Inflammatory macrophage (primary cell): ENCODE measurements around the gene LDLRAD3.

Source experiments
- DNase-seq, 2 donors: peaks; one replicate each; pipeline ENCODE4 v3.0.0-alpha.2; 2020 to 2022

The LDLRAD3 gene

DNA sequence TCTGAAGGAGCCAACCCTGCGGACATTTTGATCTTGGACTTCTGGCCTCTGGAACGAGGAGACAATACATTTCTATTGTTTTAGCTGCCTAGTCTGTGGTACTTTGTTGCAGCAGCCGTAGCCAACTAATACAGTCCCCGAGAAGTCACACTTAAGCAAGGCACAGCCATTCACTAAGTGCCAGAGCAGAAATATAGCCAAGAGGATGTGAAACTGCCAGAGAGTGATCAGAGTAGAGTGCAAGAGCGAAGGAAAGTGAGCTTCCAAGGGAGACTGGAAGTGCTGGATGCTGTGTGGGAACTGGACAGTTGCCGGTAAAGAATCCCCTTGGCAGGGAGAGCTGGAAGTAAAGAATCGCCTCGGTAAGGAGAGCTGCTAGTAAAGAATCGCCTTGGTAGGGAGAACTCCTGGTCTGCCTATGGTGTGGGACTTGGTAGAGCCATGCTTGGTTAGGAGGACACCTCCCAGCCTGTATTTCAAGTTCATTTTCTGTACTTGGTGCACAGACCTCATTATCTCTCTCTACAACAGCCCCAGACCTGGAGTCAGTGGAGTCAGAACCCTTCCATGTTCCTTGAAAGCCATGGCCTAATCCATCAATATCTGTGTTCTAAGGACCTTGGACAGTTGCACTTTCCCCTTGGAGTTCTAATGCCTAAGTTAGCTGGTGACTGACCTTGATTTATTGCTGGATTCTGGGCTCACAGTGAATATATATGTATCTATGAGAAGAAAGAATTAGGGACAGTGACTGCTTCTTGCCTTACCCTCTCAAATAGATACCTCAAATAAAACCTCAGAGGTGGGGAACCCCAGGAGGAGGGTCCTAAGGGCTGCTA lies 162.1 kb downstream of the LDLRAD3 start:
- DNase-seq, result no peak

DNA sequence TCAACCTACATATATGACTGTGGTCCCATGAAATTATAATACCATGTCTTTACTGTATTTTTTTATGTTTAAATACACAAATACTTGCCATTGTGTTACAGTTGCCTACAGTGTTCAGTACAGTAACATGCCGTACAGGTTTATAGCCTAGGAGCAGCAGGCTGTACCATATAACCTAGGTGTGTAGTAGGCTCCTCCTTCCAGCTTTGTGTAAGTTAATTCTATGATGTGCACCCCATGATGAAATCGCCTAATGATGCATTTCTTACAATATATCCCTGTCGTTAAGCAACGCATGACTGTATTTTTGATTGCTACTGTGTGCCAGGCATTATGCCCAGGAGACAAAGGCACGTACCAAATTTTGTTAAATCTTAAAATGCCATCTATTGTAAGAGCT lies 163.7 kb downstream of the LDLRAD3 start:
- DNase-seq, result no peak

DNA sequence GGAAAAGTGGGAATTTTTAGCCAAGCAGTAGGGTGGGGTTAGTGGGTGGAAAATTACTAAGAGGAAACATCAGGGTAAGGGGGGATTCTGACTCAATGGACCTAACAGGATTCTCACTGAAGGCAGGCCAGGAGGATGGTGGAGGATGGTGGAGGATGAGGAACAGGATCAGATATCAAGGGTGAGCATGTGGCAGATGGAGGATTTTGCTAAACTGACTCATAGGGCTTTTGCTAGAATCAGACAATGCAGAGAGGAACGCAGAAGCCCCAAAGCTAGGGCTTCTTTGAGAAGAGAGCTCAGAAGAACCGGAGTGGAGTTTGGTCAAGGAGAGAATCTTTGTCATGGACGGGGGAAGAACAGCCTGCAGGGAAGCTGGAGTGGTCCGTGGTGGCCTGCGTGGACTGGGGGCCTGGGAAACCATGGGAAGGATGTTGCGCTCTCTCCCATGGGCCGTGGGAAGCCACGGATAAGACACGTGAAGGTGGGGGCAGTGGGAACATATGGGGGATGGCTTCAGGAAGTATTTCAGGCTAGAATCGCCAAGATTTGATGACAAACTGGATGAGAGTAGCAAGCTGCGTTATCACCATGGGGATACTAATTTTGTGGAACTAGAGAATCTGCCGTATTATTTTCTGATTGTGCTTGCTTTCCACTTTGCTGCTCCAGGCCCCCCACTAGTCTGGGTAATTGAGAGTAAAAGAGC lies 165.2 kb downstream of the LDLRAD3 start:
- no peak for DNase-seq

DNA sequence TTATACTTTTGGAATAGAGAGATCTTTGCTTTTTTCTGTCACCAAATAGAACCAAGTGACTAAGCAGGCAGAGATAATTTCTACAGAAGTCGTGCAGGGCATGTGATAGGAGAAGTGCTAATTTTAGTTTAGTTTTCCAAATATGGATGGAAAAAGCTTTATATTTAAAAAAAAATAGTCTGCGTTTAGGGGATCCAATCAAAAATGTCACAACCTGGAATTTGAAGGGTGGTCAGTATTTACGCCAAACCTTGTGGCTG lies 165.7 kb downstream of the LDLRAD3 start:
- DNase-seq, result no peak

DNA sequence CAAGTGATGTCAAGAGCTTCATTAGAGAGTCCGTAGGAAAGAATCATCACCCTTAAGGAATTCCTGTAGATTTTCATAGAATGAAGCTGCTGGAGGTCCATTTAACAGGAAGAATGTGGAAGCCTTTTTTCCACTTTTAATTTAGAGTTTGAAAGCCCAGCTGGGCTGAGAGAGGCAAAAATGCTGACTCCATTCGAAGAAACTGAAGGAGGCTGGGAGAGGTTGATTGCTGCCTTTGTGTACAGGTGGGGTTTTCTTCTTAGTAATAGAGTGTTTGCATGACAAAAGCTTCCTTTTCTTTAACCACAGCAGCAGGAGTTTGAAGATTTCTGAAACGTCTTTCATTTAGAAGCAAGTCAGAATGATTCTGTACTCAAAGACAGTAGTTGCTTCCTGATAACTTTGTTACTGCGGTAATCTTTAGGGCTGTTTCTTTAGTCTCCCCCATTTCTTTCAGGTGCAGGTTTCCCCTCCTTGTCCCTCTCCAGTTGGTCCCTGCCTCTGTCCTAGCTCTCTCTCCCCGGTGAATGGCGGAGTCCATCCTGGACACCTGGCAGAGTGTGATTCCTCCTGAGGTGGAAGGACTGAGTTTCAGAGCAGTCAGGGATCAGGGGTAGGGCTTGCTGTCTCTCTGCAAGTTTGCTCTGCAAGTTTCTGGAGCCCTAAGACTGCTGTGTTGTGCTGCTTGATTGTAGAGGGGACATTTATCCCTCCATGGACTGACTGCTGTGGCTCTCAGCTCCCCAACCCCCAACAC lies 166.2 kb downstream of the LDLRAD3 start:
- no peak for DNase-seq

DNA sequence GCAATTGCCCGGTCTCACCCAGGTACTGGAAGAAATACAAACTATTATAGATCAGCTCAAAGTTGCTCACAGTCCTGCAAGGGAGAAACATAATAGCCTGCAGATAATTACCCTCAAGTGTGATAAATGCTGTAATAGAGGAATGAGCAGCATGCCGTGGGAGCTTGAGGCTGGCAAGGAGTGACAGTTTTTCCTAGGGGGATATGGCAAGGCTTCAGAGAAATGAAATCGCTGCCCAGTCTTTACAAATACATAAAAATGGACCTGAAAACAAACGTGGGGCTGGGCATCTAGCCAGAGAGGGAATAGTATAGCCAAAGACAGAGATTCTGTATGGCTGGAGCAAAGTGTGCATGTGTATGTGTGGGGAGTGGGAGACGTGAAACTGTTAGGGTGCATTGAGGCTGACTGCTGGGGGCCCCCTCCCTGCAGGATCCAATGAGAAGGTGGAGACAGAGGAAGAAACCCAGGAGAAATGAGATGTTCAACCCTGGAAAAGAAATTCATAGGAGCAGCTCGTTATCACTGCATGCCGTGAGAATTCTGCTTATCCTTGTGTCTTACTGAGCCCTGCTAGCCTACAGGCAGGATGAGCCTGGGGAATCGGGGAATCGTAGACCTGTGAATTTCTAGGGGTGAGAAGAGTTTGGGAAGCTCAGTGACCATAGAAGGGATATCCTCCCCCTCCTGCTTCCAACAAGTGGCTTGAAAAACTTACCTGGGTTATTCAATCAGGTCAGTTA lies 167.0 kb downstream of the LDLRAD3 start:
- DNase-seq, result no peak

DNA sequence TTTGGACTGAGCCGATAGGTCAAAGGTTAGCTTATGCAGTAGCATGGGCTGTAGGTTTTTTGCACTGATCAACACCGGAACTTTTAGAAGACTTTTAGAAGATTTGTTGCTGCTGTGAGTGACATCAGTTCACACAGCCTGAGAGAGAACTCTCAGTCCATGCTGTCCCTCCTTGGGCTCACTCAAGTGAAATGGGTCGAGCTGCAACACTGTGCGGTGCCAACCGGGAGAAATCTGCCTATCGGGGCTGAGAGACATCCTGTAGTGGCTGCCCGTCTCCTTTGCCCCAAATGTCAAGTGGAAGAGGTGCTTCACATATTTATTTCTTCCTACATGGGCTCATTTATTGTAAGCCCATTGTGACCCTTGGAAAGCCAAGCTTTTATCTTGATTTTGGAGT lies 170.2 kb downstream of the LDLRAD3 start:
- DNase-seq, result no peak

DNA sequence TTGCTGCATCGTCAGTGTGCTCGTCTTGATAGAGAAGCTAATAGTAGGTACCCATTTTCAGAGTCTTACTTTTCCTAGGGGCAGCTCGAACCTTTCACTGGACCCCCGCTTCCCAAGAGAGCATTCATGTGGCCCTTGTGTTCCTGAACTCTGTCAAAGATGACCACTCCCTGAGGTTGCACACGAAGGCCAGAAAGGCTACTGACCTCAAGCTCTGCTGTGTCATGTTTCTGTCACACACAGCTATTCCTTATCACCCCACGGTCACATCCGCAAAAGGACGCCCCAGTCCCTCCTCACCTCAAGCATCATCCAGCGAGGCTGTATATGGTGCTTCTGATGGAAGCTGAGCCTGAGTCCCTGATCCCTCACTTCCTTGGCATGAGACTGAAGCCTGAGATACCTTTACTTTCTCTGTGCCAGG lies 171.5 kb downstream of the LDLRAD3 start:
- DNase-seq, result no peak

DNA sequence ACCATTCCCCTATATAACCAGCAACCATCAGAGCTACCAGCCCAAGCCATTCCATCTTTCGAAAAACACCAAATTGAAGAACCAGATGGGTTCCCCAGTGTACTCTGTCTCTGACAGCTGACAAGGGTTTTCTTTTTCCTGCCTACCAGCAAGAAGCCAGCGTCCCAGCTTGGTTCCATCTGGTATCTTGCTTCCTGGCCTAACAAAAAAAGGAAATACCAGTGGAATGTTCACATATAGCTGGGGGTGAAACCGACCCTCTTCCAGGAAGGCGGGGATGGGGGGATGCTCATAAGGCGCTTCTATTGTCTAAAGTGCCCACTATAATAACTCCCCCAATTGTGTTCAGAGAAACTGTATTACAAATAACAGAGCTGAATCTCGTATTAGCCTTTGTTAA lies 172.3 kb downstream of the LDLRAD3 start:
- no peak for DNase-seq

DNA sequence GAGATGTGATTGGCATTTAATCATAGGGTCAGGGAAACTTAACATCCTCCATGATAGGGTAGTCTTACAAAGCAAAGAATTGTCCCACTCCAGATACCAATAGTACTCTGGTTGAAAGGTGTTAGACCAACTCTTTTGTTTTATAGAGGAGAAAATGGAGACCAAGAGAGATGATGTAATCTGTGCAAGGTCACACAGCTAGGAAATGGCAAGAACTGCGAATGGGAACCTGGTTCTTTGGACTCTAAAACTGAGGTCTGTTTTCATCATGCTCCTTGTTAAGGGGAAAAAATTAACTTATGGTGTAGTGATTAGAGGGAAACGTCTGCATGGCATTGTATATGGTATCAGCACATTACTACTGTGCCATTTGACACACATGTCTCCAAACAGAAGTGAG lies 174.2 kb downstream of the LDLRAD3 start:
- DNase-seq, result no peak

DNA sequence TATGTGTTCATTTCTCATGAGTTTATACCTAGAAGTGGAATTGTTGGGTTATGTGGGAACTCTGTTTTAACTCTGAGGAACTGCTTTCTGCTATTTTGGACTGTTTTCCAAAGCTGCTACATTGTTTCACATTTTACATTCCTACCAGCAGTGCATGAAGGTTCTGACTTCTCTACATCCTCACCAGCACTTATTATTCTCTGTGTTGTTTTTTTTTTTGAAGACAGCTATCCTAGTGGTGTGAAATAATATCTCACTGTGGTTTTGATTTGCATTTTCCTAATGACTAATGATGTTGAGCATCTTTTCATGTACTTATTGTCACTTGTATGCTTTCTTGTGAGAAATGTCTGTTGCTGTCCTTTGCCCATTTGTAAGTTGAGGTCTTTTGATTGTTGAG lies 175.4 kb downstream of the LDLRAD3 start:
- no peak for DNase-seq

DNA sequence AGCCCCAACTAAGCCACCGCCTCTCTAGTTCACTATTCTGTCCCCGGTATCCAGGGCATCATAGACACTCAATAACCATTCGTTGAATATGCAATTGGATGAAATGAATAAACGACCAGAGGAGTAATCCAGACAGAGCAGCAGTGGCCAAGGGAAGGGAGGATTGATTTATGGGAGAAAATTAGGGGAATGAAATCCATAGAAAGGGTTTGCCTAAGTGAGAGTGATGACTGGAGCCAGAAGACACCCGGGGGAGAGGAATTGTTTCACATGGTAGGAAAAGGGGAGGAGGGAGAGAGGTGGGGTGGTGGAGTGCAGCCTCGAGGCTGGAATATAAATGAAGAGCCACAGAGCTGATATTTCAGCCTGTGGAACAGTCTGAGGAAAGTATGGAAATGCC lies 177.2 kb downstream of the LDLRAD3 start:
- no peak for DNase-seq

DNA sequence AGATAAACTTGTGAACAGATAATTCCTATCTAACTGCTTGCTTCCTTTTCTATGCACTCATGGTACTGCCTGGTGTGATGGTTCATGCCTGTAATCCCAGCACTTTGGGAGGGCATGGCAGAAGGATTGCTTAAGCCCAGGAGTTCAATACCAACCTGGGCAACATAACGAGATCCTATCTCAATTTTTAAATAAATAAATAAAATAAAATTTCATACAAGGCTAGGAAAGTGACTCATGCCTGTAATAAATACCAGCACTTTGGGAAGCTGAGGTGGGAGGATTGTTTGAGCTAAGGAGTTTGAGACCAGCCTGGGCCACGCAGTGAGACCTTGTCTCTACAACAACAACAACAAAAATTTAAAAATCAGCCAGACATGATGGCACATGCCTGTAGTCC lies 178.8 kb downstream of the LDLRAD3 start:
- no peak for DNase-seq

DNA sequence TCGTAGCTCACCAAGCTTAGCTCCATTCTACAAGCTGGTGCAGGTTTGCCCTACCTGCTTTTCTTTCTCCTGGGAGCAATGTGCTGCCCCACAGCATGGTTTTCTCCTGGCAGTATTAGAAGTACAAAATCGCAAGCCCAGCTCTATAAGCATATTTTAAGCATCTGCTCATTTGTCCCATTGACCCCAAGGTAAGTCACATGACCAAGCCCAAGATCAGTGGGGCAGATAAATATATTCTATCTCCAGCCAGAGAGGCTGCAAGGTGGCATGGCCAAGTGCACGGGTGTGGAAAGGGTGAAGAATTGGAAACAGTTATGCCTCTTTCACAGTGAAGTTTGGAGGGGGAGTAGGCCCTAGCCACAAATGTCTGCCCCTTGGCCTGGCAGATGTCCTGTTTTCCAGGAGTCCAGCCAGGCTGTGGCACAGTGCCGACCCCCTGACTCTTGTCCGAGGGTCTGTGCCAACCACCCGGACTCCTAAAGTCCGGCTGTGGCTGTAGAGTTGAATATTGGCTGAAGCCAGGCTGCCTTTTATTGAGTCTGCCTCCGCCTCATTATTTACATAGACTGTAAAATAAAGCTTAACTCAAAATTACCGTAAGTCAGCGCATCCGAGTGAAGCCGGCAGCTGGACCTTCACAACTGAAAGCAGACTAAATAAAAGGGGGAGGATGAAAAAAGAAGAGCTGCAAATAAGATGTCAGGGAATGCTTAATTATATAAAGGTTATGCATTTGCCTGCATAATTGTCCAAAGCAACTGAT lies 179.7 kb downstream of the LDLRAD3 start:
- DNase-seq, result no peak

DNA sequence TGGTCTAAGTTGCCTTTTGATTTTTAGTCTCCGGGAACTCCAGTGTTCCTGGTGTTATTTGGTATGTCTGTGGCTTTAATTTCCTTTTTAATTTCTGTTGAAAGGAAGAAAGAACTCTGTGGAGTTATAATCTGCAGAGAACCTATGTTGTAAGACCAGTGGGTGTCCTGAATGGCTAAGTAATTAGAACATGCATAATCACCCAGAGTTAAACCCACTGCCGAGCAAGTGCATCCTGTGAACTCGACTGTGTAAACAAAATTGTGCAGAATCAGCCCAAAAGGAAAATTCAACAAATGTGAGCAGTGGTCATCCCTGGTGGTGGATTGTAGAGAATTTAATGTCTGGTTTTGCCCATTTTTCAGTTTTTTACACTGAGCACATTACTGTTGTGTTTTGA lies 182.8 kb downstream of the LDLRAD3 start:
- no peak for DNase-seq

DNA sequence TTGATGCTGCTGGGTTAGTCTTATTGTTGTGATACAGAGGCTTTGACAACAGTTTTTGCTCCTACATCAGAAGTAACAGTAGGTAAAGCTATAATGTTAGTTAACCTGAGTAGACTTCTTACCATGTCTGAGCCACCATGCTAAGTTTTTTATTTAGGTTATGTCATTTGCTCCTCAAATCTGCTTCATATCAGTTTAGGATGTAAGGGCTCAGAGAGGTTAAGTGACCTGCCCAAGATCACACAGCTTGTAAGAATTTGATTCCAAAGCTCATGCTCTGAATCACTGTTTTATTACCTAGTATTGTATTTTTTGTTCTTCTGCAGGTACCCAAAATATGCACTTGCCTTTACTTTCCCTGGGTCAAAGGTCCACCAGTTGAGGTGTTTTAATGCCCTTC lies 183.7 kb downstream of the LDLRAD3 start:
- no peak for DNase-seq

DNA sequence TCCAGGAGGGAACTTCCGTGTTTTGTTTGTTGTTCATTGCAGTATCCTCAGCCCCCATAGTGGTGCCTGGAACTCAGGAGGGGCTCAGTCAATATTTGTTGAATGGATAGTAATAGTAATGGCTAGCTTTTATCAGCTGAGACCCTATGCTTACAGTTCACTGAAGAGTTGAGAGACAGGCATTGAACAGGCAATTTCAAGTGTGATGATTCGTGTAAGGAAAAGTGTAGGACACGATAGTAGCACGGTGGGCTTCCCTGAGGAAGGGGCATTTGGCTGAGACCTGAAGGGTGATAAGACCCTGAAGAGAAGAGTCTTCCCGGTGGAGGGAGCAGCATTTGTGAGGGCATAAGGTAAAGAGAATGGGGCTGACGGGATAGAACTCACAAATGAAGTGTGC lies 186.1 kb downstream of the LDLRAD3 start:
- no peak for DNase-seq

DNA sequence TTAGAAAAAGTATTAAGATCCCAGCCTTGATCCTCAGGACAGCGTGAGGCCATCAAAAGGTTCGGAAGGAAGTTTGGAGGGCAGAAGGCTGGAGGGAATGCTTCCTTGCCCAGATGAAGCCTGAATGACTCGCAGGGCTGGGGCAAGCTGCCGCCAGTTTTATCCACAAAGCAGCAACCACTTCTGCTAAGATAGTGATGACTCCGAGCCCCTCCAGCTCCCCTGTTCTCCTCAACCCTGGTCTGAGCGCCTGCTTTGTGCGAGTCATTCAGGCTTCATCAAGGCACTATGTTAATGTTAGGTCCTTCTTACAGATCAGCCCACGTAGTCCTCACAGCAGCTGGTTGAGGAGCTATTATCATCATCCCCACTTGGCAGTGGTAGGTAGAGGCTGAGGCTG lies 186.5 kb downstream of the LDLRAD3 start:
- DNase-seq, result no peak

DNA sequence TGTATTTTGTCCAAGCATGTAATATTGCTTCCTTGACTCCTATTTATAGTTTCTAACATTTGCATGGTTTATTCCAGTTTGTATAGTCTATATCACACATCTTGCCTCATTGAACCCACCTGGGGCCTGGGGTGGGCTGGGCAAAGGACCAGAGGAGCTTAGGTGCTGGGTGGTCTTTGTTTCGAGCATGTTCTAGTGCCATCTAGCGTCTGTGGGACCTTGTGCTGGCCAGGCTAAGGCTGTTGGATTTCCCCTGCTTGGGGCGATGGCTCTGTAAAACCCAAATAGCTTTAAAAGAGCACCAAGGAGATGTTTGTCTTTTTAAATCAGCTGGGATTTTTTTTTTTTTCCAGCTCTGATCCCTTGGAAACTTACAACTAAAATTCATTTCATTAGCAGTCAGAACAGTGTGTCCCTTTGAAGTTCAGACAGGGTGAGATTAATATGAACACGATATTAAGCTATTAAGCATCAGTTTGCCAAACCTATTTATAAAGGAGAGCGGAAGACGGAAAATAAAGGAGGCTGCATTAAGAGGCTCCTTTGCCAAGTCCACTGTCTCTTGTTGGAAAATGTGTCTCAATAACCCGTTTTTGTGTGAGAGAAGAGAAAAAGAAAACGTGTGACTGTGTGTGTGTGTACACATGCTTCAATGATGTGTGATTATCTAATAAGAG lies 188.0 kb downstream of the LDLRAD3 start:
- DNase-seq, result peak in 1 of 2 donors; percentile 34

DNA sequence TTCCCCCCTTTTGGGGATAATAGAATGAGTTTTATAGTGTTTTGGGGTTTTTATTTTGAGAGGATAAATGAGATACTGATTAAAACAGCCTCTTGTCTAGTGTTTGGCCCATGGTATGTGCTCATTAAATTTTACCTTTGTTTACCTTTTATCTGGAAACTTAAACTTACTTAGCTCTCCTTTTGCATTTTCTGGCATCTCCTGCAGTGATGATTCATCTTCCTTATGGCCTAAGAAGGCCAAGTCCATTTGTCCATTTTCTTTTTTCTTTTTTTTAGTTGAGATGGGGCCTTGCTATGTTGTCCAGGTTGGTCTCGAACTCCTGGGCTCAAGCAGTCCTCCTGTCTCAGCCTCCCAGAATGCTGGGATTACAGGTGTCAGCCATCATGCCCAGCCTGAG lies 189.1 kb downstream of the LDLRAD3 start:
- DNase-seq, result no peak

DNA sequence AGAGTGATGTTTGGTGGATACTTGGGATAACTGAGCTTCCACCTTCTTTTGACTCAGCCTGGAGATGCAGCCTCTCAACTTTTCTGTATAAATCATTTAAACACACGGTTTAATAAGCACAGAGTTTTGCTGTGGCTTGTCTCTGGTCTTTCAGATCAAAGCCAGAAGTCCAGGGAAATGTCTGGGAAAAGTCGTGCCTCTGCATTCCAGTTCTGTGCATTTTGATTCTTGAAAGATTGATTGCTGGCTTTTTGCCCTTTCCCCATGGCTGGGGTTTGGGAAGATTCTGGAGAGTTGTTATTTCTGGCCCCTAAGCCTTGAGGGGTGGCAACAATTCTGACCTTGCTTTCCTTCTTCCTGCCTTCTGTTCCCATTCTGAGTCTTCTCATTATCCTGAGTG lies 191.2 kb downstream of the LDLRAD3 start:
- DNase-seq, result no peak

DNA sequence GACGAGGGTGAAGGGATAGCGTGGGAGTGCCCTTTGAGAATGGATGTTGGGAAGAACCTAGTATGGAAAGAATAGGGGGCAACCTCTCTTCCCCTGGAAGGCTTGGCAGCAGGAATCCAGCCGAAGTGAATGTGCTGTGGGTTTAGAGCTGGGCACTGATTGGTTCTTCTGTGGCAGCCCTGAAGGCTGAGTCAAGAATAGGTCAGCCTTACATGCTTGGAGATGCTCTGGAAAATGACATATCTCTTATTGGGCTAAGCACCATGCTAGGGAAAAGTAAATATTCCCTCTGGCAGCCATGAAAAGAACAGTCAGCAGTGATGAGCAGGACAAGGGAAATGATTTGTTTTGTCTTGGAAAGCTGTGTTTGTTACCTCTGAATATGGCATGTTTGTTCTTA lies 195.9 kb downstream of the LDLRAD3 start:
- no peak for DNase-seq
